MM.1S (cell line): ENCODE data around the gene AP3B1.

Experiments used
- EZH2 ChIP-seq: fragments of 300-600 bp; sonication (generic); optimal IDR thresholded peaks from 2 replicates; pipeline ENCODE3; 2017; ENCODE audit warnings: low read depth, mild to moderate bottlenecking, antibody characterized with exemption, low read length, mixed read lengths
- EZH2phosphoT487 ChIP-seq: fragments of 300-600 bp; sonication (generic); IDR thresholded peaks from 2 replicates; pipeline ENCODE4 v1.6.1; 2018; ENCODE audit warnings: antibody characterized with exemption, low read length
- TF ChIP-seq, protein P1 (sequence below): fragments of 300-600 bp; sonication (generic); IDR thresholded peaks from 2 replicates; pipeline ENCODE4 v1.5.1; 2016; ENCODE audit warnings: antibody characterized with exemption, low read length, mixed read lengths

DNA sequence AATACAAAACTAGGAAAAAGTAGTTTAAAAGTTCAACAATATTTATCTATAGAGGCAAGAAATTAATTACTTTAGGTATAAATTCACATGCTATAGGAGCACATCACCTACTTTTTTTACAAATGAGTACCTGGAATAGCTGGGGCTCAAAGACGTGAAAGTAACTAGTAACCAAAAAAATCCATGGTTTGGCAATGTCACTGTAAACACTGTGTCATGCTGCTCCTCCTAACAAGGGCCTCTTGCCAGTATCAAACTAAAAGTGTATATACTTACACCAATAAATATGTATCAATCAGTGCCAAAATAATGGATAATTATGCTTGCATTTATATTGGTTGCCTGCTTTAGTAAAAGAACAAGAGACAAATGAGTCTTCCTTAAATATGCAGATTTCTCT lies 78.9 kb downstream of the AP3B1 start:
- TF ChIP-seq, protein P1, sequence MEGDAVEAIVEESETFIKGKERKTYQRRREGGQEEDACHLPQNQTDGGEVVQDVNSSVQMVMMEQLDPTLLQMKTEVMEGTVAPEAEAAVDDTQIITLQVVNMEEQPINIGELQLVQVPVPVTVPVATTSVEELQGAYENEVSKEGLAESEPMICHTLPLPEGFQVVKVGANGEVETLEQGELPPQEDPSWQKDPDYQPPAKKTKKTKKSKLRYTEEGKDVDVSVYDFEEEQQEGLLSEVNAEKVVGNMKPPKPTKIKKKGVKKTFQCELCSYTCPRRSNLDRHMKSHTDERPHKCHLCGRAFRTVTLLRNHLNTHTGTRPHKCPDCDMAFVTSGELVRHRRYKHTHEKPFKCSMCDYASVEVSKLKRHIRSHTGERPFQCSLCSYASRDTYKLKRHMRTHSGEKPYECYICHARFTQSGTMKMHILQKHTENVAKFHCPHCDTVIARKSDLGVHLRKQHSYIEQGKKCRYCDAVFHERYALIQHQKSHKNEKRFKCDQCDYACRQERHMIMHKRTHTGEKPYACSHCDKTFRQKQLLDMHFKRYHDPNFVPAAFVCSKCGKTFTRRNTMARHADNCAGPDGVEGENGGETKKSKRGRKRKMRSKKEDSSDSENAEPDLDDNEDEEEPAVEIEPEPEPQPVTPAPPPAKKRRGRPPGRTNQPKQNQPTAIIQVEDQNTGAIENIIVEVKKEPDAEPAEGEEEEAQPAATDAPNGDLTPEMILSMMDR: no peak
- TF ChIP-seq EZH2: no peak
- TF ChIP-seq EZH2phosphoT487: no peak
